Erythroblast (primary cell): ENCODE results near the gene SDK2.

Experiments used
- GATA1 ChIP-seq: IDR thresholded peaks from 2 replicates; pipeline ENCODE4 v1.6.1; 2011; ENCODE audit warnings: low read depth, mild to moderate bottlenecking, control low read depth, low read length, moderate library complexity
- POLR2A ChIP-seq: IDR thresholded peaks from 2 replicates; pipeline ENCODE4 v1.6.1; 2011; ENCODE audit warnings: mild to moderate bottlenecking, low read length

GRCh38 chr17:73498176-73498575 lies 146.1 kb downstream of the SDK2 start:
- TF ChIP-seq POLR2A, result no peak
- TF ChIP-seq GATA1, result no peak
